ENCODE results near the gene PLEKHA7. TPM values are rescaled to one million over a fixed set of nuclear protein-coding genes. Genes with fewer than 3 reads are reported as not detected.
A peak's percentile ranks its signal among the peaks of the same experiment; 100 is the strongest.

PLEKHA7 gene
- total and polyA plus RNA-seq, 2 of the 13 experiments (the other 11 are each of a cell fraction or from before 2014, with no cell fraction given), result 17.5 to 18.7 TPM

DNA sequence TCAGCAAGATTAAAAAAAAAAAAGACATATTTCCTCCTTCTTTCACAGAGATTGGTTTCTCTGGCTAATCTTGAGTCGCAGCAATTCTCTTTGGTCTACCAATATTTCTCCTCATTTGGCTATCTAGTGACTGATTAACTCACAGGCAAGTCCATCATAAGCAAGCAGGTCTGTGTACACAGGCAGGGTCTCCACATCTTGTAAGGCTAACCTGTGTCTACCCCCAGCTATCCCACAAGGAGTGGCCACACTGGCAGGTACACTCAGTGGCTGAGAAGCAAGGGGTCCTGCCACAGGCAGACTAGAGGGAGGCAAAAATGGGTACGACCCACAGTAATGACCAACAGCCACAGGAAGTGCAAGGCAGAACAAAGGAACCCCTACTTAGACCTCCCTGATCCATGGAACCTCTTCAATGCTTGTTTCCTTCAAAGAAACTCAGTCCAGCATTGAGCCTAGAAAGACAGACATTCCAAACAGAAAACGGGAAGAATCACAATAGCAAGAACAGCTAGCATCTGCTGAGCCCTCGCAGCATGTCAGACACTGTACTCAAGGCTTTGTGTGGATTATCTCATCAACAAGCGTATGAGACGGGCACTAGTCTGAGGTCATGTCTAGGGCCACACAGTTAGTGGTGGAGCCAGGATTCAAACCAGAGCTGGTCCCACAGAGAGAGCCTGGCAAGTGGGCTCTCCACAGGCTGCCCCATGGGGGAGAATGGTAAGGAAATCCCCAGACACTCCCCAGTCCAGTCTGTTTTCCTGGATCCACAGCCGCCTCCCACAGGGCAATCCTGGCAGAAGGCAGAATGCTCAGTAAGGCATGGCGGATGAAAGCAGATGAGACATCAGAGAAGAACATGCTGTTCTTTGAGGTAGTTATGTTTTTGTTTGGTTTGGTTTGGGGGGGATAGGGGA lies 34.3 kb downstream of the PLEKHA7 start:
- Histone ChIP-seq H3K4me1 (ENCODE audit: insufficient read depth, low read length) (peaks cover 56% of the 10 kb centered on the region), H3K9ac (ENCODE audit: insufficient read depth, low read depth, low read length) (peak overlapping the region; percentile 11; the same call in 1 of the 2 replicates), H3K9me3 (ENCODE audit: low read length) (no peaks in the 10 kb centered on the region), H3K79me2 (ENCODE audit: insufficient read depth, low read length) (peaks cover 65% of the 10 kb centered on the region), H3K4me3 (replicated peaks in 1 of 3; ENCODE audit: insufficient read depth in 1 of 3, low read depth in 2 of 3, low read length in 3 of 3) (no peak overlapping the region), H4K20me1 (ENCODE audit: insufficient read depth, low read length) (no peaks in the 10 kb centered on the region), H3K27ac (ENCODE audit: extremely low read length, insufficient read depth, low read length) (peak overlapping the region; percentile 21), H2AFZ (ENCODE audit: low read length) (no peak overlapping the region), H3K27me3 (ENCODE audit: control insufficient read depth in 1 of 2, insufficient read depth in 2 of 2, low read length in 2 of 2) (no peaks in the 10 kb centered on the region), H3K36me3 (replicated peaks in 1 of 2; ENCODE audit: control insufficient read depth in 1 of 2, insufficient read depth in 2 of 2, low read length in 2 of 2) (no peaks in the 10 kb centered on the region; a peak in 1 of 5 replicates), H3K4me2 (ENCODE audit: low read depth, low read length) (no peak overlapping the region)
- FAIRE-seq (no peak), ATAC-seq (no peak), DNase-seq (ENCODE audit: low spot score) (no peak)
- ChIA-PET CTCF (ENCODE audit: low intra/inter-chr PET ratio, low total read pairs) (no interaction called here), POLR2A (interaction anchor here (0.9 kb wide), 1 partner anchor 28 kb away, joined by 3 read pairs; no protein-coding TSS in a partner anchor)
- no peak for TF ChIP-seq FOXA1 (IDR thresholded peaks at IDR 0.05)
- peak; percentile 57; the same call in 1 of the 2 replicates for TF ChIP-seq FOXA1 (CRISPR knock-in tag; IDR thresholded peaks at IDR 0.05)
- TF ChIP-seq FOXP4 (CRISPR knock-in tag; IDR thresholded peaks at IDR 0.05), result no peak
- TF ChIP-seq ZNF597 (CRISPR knock-in tag; IDR thresholded peaks at IDR 0.05), result no peak
- peak; percentile 13 for TF ChIP-seq TEAD3 (CRISPR knock-in tag; optimal IDR thresholded peaks at IDR 0.05; ENCODE audit: borderline replicate concordance)
- TF ChIP-seq ZNF326 (CRISPR knock-in tag; IDR thresholded peaks at IDR 0.05; ENCODE audit: borderline replicate concordance), result no peak
- 0 out of 2 replicates have a peak, but pooled peaks have one; percentile 29 for TF ChIP-seq THAP9 (CRISPR knock-in tag; IDR thresholded peaks at IDR 0.05; ENCODE audit: borderline replicate concordance)
- intact Hi-C loops (cut with micrococcal nuclease; ENCODE audit: unreplicated experiment) (no loop called here), in situ Hi-C loops (cut with HindIII; ENCODE audit: extremely low pct_ligation_motif_present, low pct_unique_long_range_greater_than_20kb) (no loop called here)
- 89% methylated on average over 8 of the region's 8 CpGs for WGBS (ENCODE audit: low lambda C conversion rate)
- no TSS peak for BruUV-seq (replicated peaks)
